Fibroblast of skin of abdomen (primary cell): ENCODE measurements around the gene MRPS12. TPM values are rescaled to one million over a fixed set of nuclear protein-coding genes. Genes with fewer than 3 reads are reported as not detected.
"Not testable (repeated sequence)": the region's sequence is repeated elsewhere in the genome, so short reads cannot be mapped to it uniquely, and the experiment has no call there.

Experiments
- DNase-seq: peaks from one replicate; pipeline ENCODE4 v3.0.0-alpha.2; 2013
- polyA plus RNA-seq, 2 experiments: library from polyadenylated mRNA; unstranded; fragments of 120-200 nt; gene quantifications; one replicate each; pipeline ENCODE4 v1.2.1, GENCODE V29; 2013; ENCODE audit not compliant: insufficient read length in 2 of 2

The MRPS12 gene
- 34.1 TPM for polyA plus RNA-seq (2013, experiment 1 of 2; ENCODE audit: insufficient read length)
- polyA plus RNA-seq (2013, experiment 2 of 2; ENCODE audit: insufficient read length): 33.3 TPM

DNA sequence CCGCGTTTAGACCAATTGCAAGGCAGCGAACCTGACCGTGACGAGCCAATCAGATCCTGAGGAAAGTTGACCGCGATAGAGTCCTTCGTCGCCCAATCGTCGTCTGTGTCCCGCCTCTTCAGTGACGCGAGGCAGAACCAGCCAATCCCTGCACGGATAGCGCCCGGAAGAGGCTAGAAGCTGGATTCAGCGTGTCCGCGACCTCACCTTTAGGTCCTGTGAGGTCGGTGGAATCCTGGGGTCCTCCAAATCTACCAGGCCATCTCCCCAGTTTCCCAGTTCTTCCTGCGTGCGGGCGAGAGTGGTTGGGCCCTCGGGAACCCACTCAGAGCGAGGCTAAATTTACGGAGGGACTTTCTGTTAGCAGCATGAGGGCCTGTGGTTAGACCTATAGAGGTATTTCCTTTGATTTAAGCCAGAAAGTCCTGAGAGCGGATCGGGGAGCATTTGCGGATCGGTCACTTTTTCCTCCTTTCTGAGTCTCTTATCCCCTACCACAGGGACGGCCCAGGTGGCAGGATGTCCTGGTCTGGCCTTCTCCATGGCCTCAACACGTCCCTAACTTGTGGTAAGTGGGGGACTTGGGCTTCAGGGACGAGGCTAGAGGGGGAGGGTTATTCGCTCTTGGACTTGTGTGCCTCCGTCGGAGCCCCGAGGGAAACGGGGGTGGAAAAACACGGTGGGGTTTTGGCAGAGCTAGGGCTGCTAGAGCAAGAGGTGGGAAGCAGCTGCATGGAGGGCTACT is at the start of gene MRPS12:
TSS of gene MRPS12 (plus strand) at position 169 of the 745 bp plus-strand sequence. CDS start at position 520, 351 bp downstream.
- peak; percentile 99 for DNase-seq

DNA sequence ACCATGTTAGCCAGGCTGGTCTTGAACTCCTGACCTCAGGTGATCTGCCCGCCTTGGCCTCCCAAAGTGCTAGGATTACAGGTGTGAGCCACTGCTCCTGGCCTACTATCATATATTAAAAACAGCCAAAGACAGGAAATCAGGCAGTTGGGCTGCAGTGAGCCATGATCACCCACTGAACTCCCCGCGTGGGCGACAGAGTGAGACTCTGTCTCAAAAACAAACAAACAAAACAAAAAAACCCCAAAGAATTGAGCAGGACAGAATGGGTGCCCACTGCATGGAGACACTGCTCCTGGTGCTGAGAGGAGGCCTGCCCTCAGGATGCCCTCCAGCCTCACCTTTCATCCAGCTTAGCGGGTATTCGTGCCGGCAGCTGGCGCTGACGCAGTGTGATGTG is 47.5 kb upstream of the MRPS12 start:
- no peak for DNase-seq

DNA sequence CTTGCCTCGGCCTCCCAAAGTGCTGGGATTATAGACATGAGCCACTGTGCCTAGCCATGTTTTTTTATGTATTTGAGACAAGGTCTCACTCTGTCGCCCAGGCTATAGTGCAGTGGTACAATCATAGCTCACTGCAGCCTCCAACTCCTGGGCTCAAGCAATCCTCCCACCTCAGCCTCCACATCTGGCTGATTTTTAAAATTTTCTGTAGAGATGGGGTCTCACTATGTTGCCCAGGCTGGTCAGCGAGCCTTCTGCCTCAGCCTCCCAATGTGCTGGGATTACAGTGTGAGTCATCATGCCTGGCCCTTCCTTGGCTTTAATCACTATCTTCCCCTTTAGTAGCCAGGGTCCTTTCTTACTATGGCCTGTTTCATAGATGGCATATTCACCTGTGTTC is 46.1 kb upstream of the MRPS12 start:
- DNase-seq: not testable (repeated sequence)

DNA sequence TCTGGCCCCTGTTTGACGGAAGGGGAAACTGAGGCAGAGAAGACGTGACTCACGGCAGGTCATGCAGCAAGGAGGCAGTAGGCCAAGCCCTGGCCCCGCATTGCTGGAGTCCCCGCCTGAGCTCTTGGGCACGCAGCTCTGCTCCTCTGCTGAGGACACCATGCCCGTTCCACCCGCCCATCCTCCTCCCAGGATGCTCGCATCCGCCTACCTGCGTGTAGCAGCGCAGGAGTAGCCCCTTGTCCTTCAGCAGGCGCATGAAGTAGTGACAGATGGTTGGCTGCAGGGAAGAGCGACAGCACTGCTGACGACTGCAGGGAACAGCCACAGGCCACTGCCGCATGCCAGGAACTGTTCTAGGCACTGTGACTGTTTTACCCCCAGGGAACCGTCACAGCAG is 41.9 kb upstream of the MRPS12 start:
- no peak for DNase-seq

DNA sequence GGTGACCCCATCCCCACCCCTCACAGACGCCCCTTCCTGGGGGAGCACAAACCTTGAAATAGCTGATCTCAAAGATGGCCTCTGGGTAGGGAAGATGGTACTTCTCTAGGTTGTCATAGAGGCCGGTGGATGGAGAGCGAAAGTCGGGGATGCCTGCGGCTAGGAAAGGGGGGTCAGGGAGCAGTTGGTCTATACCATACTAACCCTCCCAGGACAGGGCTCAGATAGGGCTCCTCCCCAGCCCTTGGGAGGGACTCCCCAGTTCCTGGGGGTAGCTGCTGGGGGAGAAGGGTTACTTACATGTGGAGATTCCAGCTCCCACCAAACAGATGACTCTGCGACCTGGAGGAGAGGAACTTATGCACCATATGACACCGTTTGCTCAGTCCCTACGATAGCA is 40.9 kb upstream of the MRPS12 start:
- DNase-seq: no peak

DNA sequence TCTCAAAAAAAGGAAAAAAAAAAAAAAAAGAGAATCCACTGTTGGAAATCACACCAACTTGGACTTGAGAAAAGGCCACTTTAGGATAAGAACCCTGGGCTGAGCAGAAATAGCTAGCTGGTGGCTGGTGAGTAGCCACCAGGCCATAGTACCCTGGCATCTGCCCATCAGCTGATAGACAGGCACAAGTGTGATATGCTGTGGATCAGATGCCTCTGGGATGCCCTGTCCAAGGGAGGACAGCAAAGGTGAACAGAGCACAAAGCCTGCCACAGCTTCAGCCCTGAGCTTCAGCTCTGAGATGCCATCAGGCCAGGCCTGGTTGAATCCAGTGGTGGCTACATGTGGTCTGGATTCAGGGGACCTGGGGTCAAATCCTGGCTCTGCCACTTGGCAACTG is 40.1 kb upstream of the MRPS12 start:
- no peak for DNase-seq

DNA sequence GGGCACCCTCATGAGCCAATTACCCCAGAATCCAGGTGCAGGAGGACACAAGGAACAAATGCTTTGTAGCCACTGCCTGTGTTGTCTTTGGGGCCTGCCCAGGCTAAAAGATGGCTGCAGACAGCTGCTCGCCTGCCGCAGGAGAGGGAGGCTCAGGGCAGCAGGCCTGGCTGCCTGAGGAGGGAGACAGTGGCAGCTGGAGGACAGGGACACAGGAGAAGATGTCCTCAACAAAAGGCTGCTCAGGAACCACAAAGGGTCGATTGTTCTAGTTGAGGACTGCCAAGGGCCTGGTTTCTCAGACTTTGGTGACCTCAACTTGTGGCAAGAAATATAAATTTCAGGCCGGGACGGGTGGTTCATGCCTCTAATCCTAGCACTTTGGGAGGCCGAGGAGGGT is 39.0 kb upstream of the MRPS12 start:
- no peak for DNase-seq

DNA sequence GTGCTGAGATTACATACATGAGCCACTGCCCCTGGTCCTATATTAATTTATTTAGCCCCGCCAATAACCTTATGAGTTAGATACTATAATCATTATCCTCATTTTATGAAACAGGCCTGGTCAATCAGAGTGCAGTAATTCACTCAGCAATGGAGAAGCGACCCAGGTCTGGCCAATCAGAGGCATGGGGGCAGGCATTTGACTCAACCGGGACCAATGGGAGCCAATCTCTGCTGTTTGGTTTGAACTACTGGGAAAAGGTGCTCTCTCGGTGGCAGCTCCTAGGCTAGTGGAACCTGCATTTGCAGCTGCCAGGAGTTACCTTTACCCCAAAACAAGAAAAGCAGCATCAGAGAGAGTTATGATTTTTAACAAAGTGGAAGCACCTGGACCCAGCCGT is 37.9 kb upstream of the MRPS12 start:
- DNase-seq: no peak

DNA sequence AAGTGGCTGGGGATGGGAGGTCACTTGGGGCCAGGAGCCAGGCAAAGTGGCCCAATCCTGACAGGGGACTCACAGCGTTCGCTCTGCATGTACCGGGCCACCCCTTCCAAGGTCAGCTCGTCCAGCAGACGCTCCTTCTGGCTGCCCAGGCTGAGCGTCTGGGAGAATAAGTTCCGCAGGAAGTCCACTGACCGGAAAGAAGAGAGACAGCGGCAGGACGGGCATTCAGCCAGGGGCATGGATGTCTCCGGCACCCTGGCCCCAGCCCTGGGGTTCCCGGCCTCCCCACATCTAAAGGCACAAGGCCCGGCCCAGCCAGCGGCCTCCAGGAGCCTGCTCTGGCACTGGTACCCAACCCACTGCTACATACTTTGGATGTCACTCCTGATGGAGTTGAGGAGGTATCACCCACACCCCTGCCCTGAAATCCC is 37.4 kb upstream of the MRPS12 start:
- DNase-seq: no peak

DNA sequence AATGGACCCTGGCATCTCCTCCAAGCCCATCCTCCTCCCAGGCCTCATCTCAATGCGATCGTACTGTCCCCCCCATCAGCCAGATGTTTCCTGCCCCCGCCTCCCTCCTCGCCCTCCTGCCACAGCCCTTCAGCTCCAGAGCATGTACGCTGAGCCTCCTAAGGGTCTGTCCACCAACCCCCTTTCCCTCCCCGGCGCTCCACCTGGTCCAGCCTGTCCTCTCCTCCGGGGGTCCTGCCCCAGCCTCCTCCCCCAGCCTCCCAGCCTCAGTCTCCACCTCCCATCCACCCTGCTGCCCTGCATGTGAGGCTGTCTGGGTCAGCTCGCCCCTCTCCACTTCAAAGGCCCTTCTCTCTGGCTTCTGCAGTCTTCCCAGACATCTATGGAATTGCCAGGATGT is 35.8 kb upstream of the MRPS12 start:
- no peak for DNase-seq

DNA sequence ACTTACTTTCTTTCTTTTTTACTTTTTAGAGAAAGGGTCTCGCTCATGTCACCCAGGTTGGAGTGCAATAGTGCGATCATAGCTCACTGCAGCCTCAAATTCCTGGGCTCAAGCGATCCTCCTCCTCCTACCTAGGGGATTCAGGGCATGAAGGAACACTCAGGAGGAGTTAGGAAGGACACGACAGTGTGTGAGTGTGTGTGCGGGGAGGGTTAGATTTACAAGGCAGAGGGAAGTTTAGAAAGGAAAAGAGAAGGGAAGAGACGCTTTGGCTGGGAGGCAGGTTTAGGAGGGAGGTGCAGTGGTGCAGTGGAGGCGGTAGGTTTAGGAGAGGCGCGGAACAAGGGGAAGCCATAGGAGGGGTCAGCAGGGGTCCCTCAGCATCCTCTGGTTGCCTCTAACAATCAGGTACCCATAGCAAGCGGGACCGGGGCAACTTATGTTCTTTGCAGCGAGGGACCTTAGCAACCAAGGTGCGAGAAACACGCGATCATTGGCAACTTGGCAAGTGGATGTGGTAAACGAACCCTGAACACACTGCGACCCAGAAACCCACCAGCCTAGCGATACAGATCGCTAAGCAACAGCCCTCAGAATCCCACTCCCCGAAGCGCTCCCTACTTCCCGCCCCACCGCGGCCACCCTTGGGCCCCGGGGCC is 31.8 kb upstream of the MRPS12 start:
- DNase-seq: no peak

DNA sequence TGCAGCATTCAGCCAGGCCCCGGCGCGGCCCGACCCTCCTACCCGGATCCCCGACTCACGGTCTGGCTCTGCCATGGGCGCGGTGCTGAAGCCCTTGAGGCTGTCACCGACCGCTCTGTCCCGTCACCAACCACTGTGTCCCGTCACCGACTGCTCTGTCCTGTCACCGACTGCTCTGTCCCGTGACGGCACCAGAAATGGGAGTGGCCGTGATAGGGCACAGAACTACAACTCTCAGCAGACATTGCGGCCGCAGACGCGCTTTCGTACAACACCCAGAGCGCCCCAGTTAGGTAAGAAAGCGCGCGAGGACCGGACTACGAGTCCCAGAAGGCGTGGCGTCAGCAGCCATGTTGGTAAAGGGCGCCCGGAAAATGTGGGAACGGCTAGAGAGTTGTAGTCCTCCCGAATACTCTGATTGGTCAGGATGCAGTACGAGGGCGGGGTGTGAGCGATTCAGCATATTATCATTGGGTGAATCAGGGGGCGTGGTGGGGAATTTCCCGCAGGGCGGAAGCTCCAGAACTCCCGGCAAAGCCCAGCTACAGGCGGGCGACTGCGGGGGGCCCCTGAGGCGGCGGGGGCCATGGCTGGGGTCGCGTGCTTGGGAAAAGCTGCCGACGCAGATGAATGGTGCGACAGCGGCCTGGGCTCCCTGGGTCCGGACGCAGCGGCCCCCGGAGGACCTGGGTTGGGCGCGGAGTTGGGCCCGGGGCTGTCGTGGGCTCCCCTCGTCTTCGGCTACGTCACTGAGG is 31.1 kb upstream of the MRPS12 start, which contains the start of the genes NFKBIB and SIRT2:
TSS of gene NFKBIB (plus strand) at position 523 of the 755 bp plus-strand sequence. CDS start at position 587, 64 bp downstream.
TSS of gene SIRT2 (minus strand) at position 172 of the 755 bp plus-strand sequence. CDS start at position 75, 97 bp downstream.
- DNase-seq: peak; percentile 100

DNA sequence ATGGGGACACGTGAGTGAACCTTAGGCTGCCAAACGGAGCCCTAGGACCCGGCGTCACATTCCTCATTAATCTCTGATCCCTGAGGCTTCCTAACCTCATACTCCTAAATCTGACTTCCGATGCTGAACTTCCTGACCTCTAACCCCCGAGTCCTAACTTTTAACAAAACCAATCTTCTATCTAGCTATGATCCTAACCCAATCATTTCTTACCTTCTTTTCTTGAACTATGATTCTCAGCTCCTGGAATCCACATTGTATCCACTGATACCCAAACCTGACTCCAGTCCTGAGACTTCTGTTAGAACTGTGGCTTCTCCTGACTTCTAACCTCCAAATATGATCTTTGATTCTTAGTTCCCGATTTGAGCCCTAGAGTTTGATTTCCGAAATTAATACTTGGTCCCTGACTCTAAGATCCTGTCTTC is 30.5 kb upstream of the MRPS12 start:
- DNase-seq: no peak

DNA sequence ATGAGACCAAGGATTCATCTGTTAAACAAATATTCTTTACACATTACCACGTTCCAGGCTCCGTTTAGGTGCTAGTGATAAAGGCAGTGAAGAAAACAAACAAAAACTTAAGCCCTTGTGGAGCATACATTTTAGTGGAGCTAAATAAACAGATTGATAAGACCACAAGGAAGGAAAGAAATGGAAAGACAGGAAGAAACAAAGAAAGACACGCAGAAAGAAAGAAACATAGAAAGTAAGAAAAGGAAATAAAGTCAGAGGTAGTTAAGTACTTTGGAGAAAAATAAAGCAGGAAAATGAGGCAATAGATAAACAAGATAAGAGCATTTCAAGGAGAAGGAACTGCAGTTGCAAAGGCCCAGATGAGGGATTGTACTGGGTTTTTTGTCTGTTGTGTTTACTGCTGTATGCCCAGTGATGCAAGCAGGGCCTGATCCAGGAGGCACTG is 30.0 kb upstream of the MRPS12 start:
- no peak for DNase-seq

DNA sequence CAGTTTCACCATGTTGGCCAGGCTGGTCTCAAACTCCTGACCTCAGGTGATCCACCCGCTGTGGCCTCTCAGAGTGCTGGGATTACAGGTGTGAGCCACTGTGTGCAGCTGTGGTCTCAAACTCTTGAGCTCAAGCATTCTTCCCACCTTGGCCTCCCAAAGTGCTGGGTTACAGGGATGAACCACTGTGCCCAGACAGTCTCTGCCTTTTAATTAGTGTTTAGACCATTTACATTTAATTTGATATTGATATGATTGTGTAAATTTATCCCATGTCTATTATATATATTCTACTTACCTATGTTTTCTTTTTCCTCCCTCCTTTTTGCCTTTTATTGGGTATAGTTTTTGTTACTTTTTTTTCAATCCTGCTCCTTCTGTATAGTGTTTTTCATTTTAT is 29.1 kb upstream of the MRPS12 start:
- DNase-seq: no peak

DNA sequence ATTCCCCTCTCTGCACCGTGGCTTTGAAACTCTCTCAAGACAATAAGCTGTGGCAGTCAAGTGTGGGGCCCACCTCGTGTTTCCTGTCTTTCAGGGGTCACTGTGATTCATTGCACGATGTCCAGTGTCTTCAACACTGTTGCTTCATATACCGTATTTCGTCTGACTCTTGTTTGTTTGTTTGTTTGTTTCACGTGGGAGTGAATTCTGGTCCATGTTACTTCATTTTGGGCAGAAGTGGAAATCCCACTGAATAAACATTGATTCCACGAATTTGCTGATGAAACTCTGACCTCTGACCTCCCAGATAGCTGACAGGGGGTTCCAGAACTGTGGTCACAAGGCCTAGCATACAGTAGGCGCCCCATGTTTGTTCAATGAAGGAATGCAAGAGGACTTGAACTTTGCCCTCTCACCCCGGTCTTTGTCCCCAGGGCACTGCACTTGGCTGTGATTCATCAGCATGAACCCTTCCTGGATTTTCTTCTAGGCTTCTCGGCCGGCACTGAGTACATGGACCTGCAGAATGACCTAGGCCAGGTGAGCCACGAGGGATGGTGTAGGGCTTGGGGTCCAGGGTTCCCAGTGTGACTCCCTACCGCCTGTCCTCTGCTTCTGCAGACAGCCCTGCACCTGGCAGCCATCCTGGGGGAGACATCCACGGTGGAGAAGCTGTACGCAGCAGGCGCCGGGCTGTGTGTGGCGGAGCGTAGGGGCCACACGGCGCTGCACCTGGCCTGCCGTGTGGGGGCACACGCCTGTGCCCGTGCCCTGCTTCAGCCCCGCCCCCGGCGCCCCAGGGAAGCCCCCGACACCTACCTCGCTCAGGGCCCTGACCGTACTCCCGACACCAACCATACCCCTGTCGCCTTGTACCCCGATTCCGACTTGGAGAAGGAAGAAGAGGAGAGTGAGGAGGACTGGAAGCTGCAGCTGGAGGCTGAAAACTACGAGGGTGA is 25.9 kb upstream of the MRPS12 start:
- no peak for DNase-seq

DNA sequence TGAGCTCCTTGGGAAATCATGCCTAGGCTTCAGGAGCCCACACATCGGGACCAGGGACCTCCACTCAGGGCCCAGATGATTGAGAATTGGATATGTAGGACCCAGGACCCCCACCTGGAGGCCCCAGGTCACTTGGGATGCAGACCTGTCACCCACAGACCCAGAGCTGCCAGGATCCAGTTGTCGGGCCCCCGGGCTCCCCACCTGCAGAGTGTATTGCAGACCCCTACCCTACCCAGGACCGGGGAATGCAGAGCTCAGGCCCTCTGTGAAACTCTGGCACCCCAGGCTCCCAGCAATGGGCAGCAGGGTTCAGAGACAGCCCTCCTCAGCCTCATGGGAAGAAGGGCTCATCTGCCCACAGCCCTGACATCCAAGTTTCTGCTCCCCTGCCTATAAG is 25.1 kb upstream of the MRPS12 start:
- no peak for DNase-seq

DNA sequence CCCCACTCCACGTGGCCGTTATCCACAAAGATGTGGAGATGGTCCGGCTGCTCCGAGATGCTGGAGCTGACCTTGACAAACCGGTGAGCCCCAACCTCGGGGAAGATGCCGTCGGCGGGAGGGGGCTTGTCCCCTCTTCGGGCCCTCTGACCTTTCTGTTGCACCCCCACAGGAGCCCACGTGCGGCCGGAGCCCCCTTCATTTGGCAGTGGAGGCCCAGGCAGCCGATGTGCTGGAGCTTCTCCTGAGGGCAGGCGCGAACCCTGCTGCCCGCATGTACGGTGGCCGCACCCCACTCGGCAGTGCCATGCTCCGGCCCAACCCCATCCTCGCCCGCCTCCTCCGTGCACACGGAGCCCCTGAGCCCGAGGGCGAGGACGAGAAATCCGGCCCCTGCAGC is 23.5 kb upstream of the MRPS12 start:
- DNase-seq: no peak

DNA sequence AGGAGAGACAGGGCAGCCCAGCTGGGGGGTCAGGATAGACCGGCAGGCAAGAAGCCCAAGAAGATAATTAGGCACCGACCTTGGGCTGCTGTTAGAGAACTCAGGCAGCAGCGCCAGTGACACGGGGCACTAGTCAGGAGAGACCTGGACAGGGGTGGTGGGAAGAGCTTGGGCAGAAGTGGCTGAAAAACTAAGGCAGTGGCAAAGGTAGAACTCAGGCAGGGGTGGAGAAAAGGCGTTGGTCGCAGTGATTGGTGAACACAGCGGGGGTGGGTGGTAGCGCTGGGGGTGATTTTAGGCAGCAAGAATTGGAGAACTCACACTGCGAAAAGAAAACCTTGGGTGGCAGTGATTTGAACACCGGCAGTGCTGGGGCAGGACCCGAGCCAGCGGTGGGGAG is 23.1 kb upstream of the MRPS12 start:
- DNase-seq: no peak

DNA sequence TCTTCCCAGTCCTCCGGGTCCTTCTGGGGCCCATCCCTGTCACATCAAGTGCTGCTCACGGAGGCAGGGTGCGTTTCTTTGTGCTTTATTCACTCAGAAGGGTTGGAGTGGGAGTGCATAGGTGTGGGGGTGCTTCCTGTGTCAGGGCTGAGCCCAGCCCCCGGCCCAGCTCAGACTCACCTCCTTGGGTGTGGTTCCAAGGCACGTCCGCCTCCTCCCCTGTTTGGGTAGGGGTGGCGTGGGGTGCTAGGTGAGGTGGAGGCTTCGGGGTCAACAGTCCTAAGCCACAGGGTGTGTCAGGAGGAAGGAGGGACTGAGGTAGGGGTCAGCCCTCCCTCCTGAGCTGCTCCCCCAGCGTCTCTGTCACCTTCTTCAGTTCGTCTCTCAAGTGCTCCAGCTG is 21.8 kb upstream of the MRPS12 start:
- no peak for DNase-seq

DNA sequence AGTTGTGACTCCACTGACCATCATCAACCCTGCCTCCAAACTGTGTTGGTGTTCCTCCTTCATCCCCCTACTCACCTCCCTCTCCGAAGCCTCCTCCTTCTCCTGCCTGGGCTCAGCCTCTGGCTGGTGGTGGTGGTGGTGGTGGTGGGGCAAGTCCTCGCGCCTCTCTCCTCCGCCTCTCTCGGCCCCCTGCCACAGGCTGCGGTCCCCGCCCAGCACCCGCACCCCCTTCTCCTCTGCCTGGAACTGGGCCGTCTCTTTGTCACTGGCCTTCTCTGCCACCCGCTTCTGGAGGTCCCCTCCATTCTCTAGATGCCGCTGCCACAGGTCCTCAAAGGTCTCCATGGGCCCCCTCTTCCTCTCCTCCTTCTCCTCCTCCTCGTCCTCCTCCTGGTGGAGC is 20.3 kb upstream of the MRPS12 start:
- DNase-seq: no peak
